Peyer's patch (tissue), 4 donors: ENCODE data around the gene GFOD1.

Source experiments
- POLR2A ChIP-seq, 2 donors: fragments of 450-650 bp; IDR thresholded peaks; one replicate each; pipeline ENCODE4 v1.5.1; 2017; ENCODE audit warnings: antibody characterized with exemption in 2 of 2, mild to moderate bottlenecking in 2 of 2, moderate library complexity in 2 of 2
- TF ChIP-seq, protein P1 (sequence below), 6 experiments: fragments of 450-650 bp in 4 of 6; fragments of 200-600 bp in 2 of 6; sonication (generic) in 1 of 6; IDR thresholded peaks; one replicate each; pipeline ENCODE4 v1.5.1; 2017 to 2019; ENCODE audit warnings: antibody characterized with exemption in 6 of 6, mild to moderate bottlenecking in 3 of 6, moderate library complexity in 1 of 6

DNA sequence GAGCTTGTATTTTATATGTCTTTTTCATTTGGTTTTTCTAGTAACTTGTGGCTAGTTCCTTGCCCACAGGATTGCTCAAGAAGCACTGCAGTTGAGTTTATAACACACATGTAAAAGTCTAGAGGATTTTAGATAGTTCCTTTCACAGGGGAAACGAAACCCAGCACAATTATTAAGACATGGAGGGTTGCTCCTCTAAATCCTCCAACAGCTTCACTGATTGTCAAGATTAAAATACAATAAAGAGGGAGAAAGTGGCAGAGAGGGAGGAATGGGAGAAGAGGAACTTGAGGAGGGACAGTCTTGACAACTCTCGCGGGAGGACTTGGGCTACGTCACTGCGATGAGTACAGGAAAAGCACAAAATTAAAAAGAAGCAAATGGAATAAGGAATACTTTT, 149.4 kb downstream of the GFOD1 start:
- TF ChIP-seq, protein P1, sequence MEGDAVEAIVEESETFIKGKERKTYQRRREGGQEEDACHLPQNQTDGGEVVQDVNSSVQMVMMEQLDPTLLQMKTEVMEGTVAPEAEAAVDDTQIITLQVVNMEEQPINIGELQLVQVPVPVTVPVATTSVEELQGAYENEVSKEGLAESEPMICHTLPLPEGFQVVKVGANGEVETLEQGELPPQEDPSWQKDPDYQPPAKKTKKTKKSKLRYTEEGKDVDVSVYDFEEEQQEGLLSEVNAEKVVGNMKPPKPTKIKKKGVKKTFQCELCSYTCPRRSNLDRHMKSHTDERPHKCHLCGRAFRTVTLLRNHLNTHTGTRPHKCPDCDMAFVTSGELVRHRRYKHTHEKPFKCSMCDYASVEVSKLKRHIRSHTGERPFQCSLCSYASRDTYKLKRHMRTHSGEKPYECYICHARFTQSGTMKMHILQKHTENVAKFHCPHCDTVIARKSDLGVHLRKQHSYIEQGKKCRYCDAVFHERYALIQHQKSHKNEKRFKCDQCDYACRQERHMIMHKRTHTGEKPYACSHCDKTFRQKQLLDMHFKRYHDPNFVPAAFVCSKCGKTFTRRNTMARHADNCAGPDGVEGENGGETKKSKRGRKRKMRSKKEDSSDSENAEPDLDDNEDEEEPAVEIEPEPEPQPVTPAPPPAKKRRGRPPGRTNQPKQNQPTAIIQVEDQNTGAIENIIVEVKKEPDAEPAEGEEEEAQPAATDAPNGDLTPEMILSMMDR (IDR thresholded peaks at IDR 0.05) = no peak
- TF ChIP-seq POLR2A (IDR thresholded peaks at IDR 0.05) = no peak
